ENCODE data around the gene CDH15.
"Not testable (repeated sequence)": the region's sequence is repeated elsewhere in the genome, so short reads cannot be mapped to it uniquely, and the experiment has no call there.

The CDH15 gene

DNA sequence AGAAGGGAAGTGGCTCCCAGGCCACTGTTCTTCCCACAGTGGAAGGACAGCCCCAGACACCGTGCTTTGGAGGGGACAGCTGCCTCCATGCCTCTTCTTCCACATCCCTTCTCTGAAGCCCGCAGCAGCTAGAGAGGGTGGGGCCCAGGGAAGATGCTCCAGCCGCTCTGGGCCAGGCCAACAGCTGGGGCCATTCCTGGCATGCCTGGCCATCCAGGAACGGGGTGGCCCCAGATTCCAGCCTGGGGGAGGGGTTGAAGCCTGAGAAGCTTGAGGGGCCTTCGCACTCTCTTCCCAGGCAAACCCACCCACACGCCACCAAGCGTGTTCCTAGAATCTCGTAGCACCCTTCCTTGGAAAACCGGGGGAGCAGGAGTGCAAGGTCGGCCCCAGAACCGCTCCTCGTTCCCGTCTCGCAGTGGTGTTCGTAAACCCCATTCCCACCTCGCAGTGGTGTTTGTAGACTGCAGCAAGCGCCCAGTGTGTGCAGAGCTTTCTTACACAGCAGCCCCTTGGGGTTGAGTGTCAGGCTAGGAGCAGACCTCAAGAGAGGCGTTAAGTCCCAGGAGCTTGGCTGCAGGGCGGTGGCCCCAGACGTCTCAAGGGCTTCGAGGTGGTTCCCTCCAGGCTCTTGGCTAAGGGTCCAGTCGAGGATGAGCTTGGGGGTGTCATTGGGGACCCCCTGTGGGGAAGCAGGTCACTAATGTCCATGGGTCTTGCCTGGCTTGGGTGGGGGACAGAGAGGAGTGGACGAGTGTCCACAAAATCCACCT lies 2.7 kb downstream of the CDH15 start:
- no peak for DNase-seq

DNA sequence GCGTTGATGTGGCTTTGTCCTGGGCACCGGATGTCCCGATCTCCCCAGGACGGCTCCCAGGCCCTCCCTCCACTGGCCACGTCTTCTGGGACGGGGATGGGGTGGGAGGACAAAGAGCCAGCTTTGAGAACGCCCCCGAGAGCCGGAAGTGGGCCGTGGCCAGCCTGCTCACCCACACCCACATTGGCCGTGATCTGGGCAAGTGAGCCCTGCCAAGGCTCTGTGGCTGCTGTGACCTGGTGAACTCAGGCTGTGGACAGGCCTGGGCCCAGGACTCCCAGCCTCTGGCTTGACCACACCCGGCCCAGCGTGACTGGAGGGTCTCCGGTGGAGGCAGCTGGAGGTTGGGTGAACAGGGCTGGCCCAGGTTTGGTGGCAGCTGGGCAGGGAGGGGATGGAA lies 3.3 kb downstream of the CDH15 start:
- DNase-seq = no peak

DNA sequence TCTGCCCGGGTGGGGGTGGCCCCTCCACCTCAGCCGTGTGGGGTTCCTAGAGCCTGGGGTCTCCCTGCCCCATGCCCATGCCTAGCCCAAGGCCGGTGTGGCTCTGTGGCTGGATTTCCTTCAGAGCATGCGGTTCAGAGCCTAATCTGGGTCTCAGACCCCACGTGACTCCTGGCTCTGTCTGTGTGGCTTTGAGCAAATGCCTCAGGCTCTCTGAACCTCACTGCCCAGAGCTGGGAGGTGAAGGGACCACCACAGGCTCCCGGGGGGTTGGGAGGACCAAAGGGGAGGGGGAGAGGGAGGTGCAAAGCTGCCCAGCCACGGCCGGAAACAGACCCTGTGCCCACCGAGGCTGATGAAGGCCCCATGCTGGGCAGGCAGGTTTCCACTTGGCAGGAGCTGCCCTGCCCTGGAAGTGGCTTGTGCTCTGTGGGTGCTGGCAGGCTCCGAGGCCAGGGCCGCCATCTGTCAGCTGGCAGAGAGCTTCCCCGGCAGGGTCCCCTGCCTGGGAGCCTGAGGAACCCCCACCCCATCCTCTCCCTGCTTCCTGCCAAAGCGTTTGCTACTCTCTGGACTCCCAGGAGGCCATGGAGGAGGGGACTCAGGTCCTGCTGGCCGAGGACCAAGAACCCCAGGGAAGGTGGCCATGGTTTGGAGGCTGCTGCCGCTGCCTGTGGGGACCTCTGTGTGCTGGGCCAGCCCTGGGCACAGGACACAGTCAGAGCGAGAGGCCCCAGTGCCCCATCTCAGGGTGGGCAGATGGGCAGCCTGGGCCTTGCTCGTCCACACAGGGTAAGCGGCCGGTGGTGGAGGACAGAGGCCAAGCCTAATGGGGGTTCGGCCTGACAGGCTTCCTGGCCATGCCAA lies 4.0 kb downstream of the CDH15 start:
- no peak for DNase-seq

DNA sequence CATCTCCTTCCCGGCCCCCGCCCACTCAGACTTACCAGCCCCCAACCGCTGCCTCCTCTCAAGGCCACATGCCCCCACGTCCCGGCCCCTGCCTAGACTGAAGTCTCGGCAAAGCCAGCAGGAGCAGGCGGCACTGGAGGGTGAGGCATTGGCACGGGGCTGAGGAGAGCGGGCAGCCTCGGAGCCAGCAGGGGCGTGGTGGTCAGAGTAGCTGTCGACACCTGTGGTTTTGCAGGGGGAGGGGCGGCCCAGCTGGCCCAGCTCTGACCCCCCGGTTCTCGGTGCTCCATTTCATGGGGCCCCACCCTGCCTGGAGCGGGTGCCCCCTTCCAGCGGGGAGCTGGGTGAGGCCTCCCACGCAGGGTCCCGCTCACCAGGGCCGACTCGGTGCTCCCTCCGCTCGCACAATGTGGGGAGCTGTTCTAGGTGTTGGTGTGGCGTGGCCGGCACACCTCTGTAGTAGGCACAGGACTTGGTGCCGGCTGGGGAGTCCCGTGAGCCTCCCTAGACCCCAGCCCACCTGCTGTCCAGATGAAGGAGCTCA lies 4.7 kb downstream of the CDH15 start:
- DNase-seq = no peak

DNA sequence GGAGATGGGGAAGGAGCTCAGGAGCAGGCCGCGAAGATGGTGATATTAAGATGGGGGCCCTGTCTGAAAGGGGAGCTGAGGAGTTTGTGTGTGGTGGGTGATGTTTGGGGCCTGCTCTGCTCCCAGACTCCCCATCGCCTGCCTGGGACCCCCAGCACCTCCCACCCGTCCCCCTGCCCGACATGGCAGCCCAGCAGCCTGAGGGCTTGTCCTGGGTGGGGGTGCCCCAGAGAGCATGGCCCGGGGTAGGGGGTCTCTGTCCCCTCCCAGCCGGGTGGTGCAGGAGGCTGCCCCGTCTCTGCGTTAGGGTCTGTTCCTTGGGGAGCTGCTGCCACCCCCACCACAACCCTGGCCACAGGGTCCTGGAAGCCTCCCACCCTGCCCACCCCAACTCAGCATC lies 5.2 kb downstream of the CDH15 start:
- no peak for DNase-seq

DNA sequence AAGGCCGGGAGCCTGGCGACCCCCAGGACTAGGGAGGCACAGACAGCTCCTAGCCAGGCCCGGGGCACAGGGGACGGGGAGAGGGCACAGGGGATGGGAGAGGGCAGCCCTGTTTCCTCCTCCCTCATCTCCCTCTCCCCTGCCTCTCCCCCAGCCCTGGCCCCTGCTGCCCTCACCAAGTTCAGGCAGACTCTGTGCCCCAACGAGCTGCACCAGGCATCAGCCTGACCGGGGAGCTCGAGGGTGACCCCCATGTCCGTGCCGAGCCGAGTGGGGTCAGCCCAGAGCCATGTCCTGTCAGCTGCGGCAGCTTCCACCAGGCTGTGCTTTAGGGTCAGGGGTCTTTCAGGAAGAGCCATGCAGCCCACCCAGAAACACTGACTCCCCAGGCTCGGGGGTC lies 6.0 kb downstream of the CDH15 start:
- DNase-seq = no peak

DNA sequence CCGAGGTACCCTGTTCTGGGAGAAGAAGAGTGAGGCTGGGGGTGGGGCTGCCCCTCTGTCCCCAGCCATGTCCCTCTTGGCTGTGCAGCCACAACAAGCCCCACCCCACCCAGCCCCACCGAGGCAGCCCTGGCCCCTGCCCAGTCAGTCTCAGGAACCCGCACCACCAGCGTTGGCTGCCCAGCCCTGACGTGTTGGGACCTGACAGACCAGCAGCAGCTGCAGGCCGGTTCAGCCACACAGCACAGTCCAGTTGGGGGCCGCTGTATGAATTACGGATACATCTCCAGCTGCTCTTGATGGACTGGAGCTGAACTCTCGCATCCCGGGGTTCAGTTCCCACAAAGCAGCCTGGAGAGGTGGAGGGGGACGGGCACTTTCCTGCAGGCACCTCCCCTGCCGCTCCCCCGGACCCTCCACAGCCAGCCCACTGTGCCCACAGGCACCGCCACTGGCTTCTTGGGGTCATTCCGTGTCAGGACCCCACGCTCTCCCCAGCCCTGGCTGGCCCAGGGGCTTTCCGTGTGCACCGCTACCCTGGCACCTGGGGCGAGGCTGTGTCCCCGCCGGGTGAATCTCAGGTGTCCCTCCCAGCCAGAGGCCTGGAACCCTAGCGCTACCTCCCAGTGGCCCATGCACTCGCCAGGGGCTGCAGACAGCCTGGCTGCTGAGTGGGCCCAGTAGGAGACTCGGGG lies 7.1 kb downstream of the CDH15 start:
- DNase-seq = no peak

DNA sequence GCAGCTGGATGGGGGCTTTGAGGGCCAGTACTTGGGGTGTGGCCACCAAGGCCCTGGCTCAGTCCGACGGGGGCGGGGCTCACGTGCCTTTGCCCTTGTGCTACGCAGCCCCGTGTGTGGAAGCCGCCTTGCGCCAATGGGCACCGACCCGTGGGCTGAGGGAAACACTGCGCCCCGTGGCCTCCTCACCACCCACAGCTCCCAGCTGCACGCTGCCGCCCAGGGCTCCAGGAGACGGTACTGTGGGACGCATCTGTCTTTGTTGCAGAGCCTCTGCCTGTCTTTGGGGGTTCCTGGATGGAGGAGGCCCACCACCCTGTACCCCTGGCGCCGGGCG lies 7.6 kb downstream of the CDH15 start:
- no peak for DNase-seq

DNA sequence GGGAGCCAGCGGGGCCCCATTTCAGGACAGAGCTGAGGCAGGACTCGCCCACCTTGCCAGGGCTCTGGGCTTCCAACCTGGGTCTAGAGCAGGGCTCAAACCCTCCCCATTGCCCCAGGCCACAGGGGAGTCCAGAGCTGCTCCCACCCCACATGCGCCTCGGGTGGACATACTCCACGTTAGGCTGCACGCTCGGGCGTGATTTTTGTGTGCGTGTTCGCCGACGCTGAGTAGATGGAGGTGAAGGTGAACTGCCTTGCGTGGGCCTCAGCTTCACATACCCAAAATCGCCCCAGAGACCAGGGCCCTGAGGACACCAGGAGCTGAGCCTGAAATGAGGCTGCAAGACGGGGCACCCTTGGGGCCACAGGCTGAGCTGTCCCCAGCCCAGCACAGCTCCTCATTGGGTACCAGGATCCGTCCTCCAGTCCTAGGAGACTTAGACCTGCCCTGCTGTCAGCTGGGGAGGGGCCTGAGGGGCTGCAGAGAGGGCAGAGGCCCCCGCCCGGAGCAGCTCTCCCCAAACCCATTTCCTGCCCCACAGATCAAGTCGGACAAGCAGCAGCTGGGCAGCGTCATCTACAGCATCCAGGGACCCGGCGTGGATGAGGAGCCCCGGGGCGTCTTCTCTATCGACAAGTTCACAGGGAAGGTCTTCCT lies 8.2 kb downstream of the CDH15 start:
- no peak for DNase-seq

DNA sequence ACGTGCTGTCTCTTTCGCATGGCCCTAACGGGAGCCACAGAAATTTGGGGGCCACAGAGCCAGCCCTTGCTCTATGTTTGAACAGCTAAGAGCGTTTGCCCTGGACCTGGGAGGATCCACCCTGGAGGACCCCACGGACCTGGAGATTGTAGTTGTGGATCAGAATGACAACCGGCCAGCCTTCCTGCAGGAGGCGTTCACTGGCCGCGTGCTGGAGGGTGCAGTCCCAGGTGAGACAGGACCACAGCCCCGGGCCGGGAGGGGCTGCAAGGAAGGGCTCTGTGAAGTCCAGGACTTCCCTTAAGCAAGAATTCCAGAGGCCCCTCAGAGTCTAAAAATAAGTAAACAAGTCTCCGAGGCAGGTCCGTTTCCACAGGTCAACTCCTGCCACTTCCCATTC lies 11.9 kb downstream of the CDH15 start:
- no peak for DNase-seq

DNA sequence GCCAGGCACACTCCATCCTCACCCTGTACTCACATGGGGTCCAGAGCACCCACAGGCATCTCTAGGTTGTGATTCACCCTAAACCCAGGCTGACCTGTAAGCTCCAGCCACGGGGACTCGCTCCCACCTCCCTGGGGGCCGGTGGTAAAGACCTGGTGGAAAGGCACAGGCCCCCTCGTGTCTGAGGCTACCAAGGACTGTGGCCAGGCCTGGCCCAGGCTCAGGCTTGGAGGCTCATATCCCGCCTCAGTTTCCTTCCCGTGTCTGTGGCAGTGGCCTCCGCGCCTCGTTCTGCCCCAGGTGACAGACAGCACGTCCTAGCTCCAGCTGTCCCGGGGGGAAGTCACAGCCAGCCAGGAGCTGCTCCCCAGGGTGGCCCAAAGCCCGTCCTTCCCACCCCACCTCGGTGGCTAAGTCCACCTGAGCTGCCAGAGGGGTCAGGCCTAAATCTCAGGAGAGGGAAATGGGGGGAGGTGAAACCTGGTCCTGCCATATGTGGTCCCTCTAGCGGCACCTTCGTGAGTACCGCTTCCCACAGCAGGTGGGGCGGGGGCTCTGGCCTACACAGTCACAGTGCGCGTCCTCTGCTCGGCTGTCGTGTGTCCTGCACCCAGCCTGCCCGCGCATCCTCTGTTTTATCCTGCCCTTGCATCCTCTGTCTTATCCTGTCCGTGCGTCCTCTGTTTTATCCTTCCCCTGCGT lies 12.6 kb downstream of the CDH15 start:
- no peak for DNase-seq

DNA sequence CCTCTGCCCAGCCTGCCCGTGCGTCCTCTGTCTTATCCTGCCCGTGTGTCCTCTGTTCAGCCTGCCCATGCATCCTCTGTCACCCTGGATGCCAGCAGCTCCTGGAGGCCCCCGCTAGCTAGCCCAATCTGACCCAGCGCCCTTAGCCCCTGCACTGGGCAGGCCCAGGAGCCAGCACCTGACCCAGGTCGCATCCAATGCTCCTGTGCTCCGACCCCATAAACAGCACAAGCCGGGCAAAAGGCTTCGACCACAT lies 13.1 kb downstream of the CDH15 start:
- no peak for DNase-seq

DNA sequence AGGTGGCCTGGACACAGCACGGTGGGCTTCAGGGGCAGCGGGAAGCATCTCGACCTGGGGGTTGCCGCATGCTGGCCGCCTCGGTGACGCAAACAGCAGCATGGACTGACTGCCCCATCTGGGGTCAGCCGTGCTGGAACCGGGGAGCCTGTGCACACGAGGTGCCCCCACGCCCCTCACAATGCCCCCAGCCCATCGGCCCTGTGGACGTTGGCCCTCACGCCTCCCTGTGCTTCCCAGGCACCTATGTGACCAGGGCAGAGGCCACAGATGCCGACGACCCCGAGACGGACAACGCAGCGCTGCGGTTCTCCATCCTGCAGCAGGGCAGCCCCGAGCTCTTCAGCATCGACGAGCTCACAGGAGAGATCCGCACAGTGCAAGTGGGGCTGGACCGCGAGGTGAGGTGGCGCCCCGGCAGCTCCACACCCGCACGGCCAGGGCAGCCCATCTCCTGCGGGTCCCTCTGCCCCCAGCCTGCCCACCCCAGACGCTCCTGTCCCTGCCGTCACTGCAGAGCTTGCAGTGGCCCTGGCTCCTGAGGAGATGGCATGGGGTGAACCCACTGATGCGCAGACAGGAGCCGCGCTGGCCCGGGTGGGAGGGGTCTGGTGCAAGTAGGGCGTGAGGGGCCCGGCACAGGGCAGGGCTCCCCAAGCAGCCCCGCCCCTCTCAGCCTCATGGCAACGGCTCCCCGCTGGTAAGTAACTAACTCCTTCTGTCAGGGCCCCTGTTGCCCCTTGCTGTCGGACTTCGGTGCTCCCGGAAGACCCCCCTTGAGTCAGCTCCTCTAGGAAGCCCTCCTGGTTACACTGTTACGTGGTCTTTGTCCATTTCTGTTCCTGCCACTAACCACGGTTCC lies 13.6 kb downstream of the CDH15 start:
- DNase-seq = no peak

DNA sequence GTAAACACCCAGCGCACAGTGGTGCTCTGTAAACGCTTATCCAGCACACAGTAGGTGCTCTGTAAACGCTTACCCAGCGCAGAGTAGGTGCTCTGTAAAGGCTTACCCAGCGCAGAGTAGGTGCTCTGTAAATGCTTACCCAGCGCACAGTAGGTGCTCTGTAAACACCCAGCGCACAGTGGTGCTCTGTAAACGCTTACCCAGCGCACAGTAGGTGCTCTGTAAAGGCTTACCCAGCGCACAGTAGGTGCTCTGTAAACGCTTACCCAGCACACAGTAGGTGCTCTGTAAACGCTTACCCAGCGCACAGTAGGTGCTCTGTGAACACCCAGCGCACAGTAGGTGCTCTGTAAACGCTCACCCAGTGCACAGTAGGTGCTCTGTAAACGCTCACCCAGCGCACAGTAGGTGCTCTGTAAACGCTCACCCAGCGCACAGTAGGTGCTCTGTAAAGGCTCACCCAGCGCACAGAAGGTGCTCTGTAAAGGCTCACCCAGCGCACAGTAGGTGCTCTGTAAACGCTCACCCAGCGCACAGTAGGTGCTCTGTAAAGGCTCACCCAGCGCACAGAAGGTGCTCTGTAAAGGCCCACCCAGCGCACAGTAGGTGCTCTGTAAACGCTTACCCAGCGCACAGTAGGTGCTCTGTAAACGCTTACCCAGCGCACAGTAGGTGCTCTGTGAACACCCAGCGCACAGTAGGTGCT lies 14.5 kb downstream of the CDH15 start:
- DNase-seq = not testable (repeated sequence)

DNA sequence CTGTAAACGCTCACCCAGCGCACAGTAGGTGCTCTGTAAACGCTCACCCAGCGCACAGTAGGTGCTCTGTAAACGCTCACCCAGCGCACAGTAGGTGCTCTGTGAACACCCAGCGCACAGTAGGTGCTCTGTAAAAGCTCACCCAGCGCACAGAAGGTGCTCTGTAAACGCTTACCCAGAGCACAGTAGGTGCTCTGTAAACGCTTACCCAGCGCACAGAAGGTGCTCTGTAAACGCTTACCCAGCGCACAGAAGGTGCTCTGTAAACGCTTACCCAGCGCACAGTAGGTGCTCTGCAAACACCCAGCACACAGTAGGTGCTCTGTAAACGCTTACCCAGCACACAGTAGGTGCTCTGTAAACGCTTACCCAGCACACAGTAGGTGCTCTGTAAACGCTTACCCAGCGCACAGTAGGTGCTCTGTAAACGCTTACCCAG lies 15.1 kb downstream of the CDH15 start:
- DNase-seq = not testable (repeated sequence)

DNA sequence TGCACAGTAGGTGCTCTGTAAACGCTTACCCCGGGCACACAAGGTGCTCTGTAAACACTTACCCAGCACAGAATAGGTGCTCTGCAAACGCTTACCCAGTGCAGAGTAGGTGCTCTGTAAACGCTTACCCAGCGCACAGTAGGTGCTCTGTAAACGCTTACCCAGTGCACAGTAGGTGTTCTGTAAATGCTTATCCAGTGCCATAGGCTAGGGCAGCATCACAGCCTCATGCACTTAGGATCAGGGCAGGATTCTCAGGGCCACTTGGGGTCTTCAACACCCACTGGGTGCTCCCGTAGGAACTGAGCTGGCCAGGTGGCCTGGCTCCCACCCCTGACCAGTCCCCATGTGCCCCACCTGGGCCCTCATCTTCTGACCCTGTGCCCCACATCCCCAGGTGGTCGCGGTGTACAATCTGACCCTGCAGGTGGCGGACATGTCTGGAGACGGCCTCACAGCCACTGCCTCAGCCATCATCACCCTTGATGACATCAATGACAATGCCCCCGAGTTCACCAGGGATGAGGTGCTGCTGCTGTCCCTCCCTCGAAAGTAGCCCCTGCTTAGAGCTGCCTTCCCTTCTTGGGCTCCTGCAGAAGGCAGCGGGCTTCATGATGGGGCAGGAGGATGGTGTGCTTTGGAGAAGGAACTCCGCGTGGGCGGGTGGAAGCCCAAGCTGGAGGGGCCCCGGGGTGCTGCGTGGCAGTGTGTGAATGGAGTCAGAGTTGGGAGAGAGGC lies 15.7 kb downstream of the CDH15 start:
- DNase-seq = peak; percentile 30 to 32

DNA sequence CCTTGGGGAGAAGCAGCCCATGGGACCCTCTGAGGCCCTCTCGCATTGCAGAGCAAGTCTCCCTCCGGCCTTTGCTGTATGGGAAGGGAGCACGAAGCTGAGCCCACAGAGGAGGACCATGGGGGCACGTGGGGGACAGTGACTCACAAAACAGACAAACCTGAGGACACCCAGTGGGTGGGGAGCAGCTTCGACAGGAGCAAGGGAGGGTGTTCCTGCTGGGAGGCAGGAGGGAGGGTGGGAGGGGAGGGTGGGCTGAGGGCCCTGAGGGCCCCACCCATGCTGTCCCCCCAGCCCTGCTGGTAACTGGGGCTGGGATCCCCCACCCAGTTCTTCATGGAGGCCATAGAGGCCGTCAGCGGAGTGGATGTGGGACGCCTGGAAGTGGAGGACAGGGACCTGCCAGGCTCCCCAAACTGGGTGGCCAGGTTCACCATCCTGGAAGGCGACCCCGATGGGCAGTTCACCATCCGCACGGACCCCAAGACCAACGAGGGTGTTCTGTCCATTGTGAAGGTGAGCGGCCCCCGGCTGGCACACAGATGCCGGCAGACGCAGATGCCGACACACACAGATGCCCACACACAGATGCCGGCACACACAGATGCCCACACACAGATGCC lies 16.3 kb downstream of the CDH15 start:
- DNase-seq = no peak

DNA sequence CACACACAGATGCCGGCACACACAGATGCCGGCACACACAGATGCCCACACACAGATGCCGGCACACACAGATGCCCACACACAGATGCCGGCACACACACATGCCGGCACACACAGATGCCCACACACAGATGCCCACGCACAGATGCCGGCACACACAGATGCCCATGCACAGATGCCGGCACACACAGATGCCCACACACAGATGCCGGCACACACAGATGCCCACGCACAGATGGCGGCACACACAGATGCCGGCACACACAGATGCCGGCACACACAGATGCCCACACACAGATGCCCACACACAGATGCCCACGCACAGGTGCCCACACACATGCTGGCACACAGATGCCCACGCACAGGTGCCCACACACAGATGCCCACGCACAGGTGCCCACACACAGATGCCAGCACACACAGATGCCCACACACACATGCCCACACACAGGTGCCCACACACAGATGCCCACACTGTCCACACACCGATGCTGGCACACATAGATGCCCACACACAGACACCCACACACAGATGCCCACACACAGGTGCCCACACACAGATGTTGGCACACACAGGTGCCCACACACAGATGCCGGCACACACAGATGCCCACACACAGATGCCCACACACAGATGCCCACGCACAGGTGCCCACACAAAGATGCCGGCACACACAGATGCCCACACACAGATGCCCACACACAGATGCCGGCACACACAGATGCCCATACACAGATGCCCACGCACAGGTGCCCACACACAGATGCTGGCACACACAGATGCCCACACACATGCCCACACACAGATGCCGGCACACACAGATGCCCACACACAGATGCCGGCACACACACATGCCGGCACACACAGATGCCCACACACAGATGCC lies 17.2 kb downstream of the CDH15 start:
- DNase-seq = not testable (repeated sequence)

Data from AML-193 (cell line).